ENCODE data around the gene DNER. TPM values are rescaled to one million over a fixed set of nuclear protein-coding genes. Genes with fewer than 3 reads are reported as not detected.

The DNER gene
- total RNA-seq: 3.1 and 5.1 TPM in 2 replicates

DNA sequence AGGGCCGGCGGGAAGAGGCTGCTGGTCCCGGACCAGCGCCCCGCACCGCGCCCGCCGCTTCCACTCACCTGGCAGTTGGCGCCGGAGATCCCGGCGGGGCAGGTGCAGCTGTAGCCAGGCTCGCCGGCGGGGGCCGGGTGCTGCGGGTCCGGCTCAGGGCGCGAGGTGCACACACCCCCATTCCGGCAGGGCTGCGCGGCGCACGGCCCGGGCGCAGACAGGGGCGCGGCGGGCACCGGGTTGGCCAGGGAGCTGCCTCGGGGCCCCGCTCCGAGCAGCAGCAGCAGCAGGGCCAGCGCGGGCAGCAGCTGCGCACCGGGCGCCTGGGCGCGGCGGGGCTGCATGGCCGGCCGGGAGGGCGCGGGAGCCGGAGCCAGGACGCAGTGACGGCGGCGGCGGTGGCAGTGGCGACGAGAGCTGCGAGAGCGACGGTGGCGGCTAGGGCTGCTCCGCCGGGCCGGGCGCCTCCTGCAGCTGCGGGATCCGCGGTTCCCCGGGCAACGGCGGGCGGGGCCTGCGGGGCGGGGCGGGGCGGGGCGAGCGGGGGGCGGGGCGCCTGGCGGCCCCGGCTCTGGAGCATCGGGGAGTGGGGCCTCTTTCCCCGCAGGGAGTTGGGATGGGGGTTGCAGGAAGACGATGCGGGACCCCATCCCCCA is at the start of gene DNER:
TSS of gene DNER (minus strand) at position 476 of the 656 bp plus-strand sequence. CDS start at position 344, 132 bp downstream.

Other genes with a start within 250 kb of the DNER start
- 85.0 and 92.0 TPM in 2 replicates for gene TRIP12, start 207.5 kb upstream of the DNER start, total RNA-seq
- gene FBXO36, start 207.9 kb upstream of the DNER start, total RNA-seq: 3.3 and 4.0 TPM in 2 replicates